GM19193 (cell line): Measurements from ENCODE around the gene UGT2B11.

Experiments used
- POLR2A ChIP-seq: IDR thresholded peaks from 4 replicates; pipeline ENCODE4 v1.6.1; 2011; ENCODE audit not compliant: insufficient read depth, insufficient read length; ENCODE audit errors: extremely low read depth

UGT2B11 gene

DNA sequence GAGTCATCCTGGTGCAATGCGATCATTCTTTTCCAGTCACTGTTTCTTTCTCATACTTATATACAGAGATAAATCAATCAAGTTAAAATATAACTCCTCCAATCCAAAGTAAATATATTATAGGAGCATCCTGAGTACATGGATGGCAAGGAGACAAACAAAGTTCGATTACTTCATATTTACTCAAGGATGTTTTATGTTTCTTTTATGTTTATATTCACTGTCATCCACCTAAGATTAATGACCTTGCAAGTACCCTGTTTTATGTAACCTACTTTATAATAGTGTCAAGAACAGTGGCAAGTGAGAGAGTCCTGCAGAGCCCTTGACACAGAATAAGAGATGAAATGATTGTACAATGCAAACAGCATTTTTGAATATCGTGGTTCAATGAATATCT is at the start of gene UGT2B11:
Gene UGT2B11, minus strand, starts transcription at position 33 of the 400 bp plus-strand sequence. Its CDS starts 26 bp downstream, at position 7.
- no peak for TF ChIP-seq POLR2A

DNA sequence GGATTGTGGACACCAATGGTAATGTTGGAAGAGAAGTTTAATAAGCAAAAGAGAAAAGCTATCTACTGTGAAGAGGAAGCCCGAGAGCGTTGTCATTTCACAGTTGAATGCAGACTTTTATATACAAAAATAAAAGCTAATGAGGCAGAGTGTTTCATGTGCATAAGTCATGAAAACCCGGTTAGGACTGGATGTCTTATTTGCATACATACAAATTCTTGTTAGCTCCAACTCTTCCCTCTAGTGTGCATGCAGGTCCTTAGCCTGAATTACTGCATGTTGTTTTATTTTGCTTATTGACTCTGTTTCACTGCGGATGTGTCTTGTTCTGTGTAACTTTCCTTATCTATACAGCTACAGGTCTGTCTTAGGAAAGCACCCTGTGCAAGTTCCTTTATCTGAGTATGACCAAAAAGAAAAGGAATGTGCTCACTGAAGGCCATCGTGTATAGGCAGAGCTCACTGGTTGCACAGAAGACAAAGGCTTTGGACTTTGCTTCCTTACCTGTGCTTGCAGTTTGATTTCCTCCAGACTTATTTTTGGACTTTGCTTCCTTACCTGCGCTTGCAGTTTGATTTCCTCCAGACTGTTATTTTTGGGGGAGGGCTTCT is 25.1 kb upstream of the UGT2B11 start:
- TF ChIP-seq POLR2A: no peak

DNA sequence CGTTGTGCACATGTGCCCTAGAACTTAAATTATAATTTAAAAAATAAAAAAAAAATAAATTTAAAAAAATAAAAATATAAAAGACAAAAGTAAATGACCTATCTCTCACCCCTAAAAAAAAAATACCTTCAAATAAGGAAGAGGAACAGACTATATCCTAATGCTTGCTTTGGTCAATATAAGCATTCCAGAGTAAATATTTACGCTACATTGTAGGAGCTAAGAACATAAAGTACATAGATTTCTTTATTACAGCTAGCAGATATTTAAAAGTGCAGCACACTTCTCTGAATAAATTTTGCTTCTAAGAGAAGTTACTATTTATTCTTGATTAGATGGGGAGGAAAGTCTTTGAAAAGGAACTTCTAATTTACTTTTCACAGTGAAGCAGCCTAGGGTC is 24.5 kb upstream of the UGT2B11 start:
- no peak for TF ChIP-seq POLR2A

DNA sequence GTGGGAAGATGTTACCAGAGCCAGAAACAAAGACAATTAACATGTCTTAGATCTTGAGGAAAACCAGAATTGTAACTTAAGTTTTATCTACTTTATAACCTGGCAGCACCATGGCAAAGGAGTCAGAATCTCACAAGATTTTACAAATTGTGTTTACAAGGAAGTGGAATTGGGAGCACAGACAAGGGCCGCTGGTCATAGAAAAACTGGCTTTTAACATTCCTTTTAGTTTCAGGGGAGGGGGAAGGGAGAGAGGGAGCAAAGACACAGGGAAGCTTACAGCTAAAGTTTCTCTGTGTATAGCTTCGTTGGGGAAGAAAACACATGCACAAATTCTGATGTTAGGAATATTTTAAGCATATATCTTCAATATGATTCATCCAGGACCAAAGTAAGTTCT is 10.3 kb upstream of the UGT2B11 start:
- no peak for TF ChIP-seq POLR2A

DNA sequence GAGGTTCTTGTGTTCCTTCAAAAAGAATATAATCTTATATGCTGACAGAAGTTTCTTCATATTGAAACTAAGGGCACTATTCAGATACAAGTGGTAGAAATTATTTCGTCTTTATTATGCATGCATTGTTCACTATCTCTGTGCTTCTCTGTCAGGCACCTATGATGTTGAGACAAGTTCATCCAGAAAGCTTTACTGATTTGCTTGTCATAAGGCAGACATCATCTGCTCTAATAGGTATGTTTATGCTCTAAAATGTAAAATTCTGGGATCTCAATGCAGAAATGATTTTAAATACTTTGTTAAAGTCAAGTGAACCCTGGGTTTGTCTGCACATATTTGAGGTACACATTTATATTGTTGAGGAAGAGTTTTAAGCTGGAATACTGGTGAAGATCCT is 3.6 kb downstream of the UGT2B11 start:
- no peak for TF ChIP-seq POLR2A

DNA sequence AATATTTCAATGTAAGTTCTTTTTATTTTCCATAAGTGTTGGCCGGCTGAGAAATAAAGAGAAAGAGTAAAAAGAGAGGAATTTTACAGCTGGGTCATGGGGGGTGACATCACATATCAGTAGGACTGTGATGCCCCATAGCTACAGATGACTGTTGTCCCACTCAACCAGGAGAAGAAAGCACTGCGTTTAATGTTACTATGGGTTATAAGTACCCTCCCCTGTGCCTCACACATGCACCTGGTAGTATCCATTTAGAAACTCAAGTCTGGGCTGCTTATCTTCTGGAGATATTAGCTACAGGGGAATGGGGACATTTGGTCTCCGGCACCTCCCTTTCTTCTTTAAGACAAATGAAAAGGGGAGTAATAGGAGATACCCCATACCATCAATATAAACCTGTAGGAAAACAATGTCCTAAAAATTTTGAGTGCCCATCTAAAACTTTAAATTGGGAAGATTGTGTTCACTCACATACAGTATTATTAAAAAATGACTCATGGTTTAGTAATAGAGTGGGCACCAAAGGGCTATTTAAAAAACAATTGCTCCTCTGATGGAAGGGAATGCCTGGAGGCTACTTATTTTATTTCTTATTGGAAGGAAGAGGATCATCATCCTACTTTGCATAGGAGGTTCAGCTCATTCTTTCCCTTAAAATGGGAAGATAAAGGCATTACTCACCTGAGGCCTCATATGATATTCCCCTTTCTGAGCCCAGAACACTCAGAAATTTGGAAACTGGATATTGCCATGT is 18.2 kb downstream of the UGT2B11 start:
- no peak for TF ChIP-seq POLR2A

DNA sequence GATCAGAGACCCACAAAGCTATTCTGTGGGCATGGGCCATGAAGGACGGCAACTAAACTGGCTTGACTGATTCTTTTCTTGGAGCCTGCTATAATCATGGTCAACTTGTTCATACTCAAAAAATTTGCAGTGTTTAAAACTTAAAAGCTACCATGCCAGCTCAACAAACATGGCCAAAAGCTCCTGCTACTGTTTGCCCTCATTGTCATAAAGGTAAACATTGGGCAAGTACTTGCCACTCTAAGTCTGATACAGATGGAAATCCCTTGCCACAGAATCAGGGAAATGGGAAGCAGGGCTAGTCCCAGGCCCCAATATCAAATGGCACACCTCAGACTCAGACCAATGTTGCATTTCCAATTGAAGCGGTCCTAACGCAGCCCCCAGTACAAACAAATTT is 20.4 kb downstream of the UGT2B11 start:
- no peak for TF ChIP-seq POLR2A

DNA sequence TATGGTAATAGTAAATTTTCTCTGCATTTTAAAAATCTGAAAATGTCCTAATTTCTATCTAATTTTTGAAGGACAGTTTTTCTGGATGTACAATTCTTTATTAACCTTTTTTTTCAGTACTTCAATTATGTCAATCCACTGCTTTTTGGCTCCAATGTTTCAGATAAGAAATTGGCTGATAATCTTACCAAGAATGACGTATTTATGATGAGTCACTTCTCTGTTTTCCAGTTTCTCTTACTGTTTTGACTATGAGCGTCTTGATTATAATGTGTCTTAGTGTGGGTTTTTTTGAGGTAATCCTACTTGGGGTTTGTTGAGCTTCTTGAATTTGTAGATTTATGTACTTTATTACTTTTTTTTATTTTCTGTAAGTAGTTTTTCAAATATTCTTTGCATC is 47.2 kb downstream of the UGT2B11 start:
- TF ChIP-seq POLR2A: no peak

DNA sequence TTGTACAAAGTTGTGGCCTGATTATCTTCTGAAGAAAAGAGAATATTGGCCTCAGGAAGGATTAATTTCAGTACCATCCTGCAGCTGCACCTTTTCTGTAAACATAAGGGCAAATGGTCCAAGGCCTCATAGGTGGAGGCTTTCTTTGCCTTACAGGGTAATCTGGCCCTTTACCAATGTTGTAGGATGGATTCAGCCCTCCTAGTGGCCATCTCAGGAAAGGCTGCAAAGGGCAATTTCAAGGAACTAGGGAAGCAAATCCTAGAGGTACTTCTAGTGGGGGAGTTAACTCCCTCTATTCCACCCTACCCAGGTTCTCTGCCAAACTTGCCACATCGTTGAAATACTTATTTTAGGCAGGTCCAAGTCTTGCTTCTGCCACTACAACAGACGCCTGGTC is 57.6 kb downstream of the UGT2B11 start:
- TF ChIP-seq POLR2A: no peak

DNA sequence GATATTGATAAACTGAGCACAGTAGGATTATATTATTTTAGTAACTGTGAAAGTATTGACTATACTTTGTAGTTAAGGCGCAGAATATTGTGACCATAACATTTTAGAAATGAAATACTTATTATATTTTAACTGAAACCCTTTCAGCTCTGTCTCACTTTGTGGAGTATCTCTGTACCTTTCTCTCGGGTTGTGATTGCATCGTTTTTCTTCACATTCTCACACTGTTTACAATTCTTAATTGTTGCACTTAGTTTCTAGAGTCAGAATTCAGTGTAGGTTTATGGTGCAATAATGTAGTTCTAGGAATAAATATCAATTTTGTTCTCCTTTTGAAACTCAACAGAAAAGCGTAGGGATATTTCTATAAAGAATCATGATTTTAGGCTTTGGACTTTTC is 60.5 kb downstream of the UGT2B11 start:
- TF ChIP-seq POLR2A: no peak
